LNCaP clone FGC (cell line): ENCODE results near the gene BBC3.

Source experiments
- DNase-seq: peaks from one replicate; pipeline ENCODE4 v3.0.0-alpha.2; 2011; ENCODE audit warnings: low read depth
- H3K4me3 ChIP-seq: 2 replicates; pipeline ENCODE4 v1.5.1; 2011; ENCODE audit warnings: mild to moderate bottlenecking, low read depth, low read length, control low read depth
- TF ChIP-seq, protein P1 (sequence below): IDR thresholded peaks from 2 replicates; pipeline ENCODE4 v1.5.1; 2012; ENCODE audit warnings: mild to moderate bottlenecking; ENCODE audit not compliant: control insufficient read depth, insufficient read depth; ENCODE audit errors: extremely low read depth

BBC3 gene

GRCh38 chr19:47239152-47239551 is 8.2 kb upstream of the BBC3 start:
- DNase-seq, result no peak
- H3K4me3 ChIP-seq, result no peak overlapping the region
- TF ChIP-seq, protein P1, sequence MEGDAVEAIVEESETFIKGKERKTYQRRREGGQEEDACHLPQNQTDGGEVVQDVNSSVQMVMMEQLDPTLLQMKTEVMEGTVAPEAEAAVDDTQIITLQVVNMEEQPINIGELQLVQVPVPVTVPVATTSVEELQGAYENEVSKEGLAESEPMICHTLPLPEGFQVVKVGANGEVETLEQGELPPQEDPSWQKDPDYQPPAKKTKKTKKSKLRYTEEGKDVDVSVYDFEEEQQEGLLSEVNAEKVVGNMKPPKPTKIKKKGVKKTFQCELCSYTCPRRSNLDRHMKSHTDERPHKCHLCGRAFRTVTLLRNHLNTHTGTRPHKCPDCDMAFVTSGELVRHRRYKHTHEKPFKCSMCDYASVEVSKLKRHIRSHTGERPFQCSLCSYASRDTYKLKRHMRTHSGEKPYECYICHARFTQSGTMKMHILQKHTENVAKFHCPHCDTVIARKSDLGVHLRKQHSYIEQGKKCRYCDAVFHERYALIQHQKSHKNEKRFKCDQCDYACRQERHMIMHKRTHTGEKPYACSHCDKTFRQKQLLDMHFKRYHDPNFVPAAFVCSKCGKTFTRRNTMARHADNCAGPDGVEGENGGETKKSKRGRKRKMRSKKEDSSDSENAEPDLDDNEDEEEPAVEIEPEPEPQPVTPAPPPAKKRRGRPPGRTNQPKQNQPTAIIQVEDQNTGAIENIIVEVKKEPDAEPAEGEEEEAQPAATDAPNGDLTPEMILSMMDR, result no peak

DNA sequence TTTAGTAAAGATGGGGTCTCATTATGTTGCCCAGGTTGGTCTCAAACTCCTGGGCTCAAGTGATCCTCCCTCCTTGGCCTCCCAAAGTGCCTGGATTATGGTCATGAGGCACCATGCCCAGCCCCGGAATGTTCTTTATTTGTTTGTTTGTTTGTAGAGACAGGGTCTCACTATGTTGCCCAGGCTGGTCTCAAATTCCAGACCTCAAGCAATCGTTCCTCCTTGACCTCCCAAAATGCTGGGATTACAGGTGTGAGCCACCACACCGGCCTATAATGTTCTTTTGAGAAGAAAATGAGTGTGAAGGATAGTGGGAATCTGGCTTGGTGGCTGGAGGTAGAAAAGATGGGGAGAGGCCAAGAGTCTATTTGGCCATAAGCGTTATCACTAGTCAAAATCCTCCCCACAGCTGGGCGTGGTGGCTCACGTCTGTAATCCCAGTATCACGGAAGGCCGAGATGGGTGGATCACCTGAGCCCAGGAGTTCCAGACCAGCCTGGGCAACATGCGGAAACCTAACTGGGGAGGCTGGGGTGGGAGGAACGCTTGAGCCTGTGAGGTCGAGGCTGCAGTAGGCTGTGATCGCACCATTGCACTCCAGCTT is 5.2 kb upstream of the BBC3 start:
- TF ChIP-seq, protein P1, result no peak
- no peak overlapping the region for H3K4me3 ChIP-seq
- no peak for DNase-seq

DNA sequence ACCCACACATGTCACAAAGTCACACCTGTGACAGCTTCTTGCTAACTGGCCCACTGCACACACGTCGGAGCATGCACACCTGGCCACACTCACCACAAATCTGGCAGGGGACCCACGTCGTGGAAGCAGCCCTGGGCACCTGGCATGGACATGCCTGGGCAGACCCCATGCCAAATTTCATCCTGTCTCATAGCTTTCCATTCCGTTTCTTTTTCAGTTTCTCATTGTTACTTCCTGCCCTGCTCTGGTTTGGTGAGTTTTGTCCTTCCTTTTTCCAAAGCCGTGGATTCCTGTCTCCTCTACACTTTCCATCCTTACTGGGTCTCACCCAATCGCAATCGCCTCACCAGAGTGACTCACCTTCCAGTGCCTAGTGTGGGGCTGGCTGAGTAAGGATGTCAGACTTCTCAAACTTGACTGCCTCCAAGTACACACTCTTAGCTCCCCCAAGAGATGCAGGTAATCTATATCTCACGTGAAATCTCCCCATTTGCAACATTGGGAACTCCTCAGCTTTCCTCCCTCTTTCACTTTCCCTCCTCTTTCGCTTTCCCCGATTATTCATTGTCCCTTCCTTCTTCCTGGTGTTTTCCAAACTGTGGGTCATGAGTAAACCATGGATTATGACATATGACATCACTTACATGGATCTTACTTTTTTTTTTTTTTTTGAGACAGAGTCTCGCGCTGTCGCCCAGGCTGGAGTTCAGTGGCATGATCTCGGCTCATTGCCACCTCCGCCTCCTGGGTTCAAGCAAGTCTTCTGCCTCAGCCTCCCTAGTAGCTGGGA is 1.6 kb upstream of the BBC3 start:
- TF ChIP-seq, protein P1, result no peak
- DNase-seq, result no peak
- no peak overlapping the region for H3K4me3 ChIP-seq

DNA sequence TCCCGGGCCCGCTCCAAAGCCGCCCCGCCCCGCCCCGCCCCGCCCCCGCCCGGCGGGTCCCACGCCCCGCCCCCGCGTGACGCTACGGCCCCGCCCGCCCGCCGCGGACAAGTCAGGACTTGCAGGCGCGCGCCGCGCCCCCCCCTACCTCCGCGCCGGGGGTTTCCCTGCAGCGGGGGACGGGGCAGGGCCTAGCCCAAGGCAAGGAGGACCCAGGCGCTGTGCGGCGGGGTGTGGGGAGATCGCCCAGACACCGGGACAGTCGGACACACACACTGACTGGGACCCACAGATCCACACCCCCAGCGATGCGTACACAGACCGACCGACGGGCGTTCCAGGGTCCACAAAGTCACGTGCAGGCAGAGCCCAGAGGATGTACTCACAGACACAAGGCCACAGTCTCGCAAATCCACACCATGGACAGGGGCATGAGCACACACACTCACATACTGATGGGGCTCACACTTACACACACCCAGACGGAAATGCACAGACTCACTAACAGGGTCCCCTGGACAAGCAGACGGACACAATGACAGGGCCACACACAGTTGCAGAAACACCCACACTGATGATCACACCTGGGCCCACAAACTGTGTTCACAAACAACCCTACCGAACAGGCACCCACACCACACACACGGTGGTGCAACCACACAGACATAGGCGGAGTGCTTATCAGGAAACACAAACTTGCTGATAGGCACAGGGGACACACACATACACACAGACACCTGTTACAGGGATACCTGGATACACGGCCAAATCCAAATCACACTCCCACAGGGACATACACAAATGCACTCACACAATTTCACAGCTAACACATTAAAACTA is 436 bp upstream of the BBC3 start:
- TF ChIP-seq, protein P1, result no peak
- no peak for DNase-seq
- peak overlapping the region; percentile 32; the same call in 1 of the 2 replicates for H3K4me3 ChIP-seq

DNA sequence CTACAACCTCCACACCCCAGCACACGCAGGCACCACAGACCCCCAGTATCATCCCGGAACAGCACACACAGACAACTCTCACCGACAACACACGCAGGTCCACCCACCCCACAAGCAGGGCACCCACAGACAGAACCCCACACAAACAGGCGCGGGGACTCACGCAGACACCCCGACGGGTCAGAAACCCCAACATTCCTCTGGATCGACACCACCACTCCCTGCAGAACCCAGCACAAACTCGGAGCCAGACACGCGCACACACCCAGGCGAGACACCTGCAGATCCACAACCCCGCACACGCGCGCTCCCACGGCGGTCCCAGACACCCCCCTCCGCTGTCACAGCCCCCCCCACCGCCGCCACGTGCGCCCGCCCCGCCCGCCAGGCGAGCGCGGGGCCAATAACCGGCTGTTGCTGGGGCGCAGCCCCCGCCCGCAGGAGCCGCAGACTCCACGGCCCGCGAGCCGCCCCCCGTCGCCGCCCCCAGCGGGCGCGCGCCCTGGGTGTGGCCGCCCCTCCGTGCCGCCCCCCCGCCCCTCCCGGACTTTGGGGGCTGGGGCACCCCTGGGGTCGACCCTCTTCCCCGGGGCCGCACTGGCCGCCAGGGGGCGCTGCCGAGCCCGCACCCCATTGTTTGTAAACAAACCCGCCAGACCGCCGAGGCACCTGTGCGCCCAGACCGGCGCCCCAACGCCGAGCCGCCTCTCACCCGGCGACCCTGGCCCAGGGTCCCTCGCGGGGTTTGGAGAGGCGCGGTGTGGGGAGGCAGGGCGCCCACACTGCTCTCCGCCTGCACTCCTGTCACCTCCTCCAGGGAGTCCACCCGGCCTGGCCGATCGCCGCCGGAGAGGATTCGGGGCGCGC is 712 bp downstream of the BBC3 start:
- H3K4me3 ChIP-seq, result peak overlapping the region; percentile 81
- TF ChIP-seq, protein P1, result peak; percentile 53
- no peak for DNase-seq

- DNase-seq, result no peak
- peak overlapping the region; percentile 81 for H3K4me3 ChIP-seq
- TF ChIP-seq, protein P1, result no peak
Observed at GRCh38 chr19:47229676-47230053, 1.3 kb downstream of the BBC3 start.
